Liver (tissue), 9 donors: ENCODE measurements around the gene TRIM22. TPM values are rescaled to one million over a fixed set of nuclear protein-coding genes. Genes with fewer than 3 reads are reported as not detected.
A peak's percentile ranks its signal among the peaks of the same experiment; 100 is the strongest.
"Not testable (repeated sequence)": the region's sequence is repeated elsewhere in the genome, so short reads cannot be mapped to it uniquely, and the experiment has no call there.

Experiments used
- DNase-seq: peaks from one replicate; pipeline ENCODE4 v3.0.0-alpha.2; 2017; ENCODE audit warnings: low spot score
- H3K27ac ChIP-seq, 2 donors: one replicate each; pipeline ENCODE4 v1.7.0; 2013; ENCODE audit warnings: inconsistent platforms in 2 of 2, low read length in 2 of 2, control low read depth in 1 of 2, low read depth in 1 of 2, mild to moderate bottlenecking in 1 of 2
- H3K27me3 ChIP-seq, 4 donors: one replicate each; pipeline versions ENCODE4 v1.6.1 to v1.7.0; 2013; ENCODE audit warnings: low read length in 3 of 4, inconsistent platforms in 1 of 4, mild to moderate bottlenecking in 1 of 4, moderate library complexity in 1 of 4; ENCODE audit not compliant: control insufficient read depth in 4 of 4, insufficient read depth in 4 of 4
- H3K36me3 ChIP-seq, 4 donors: one replicate each; pipeline versions ENCODE4 v1.6.1 to v1.7.0; 2013; ENCODE audit warnings: low read length in 3 of 4, mild to moderate bottlenecking in 3 of 4, low read depth in 1 of 4, moderate library complexity in 1 of 4; ENCODE audit not compliant: control insufficient read depth in 4 of 4, insufficient read depth in 3 of 4
- H3K4me1 ChIP-seq, 4 donors: one replicate each; pipeline versions ENCODE4 v1.6.1 to v1.7.0; 2013; ENCODE audit warnings: low read length in 3 of 4, mild to moderate bottlenecking in 3 of 4, moderate library complexity in 1 of 4; ENCODE audit not compliant: control insufficient read depth in 4 of 4, insufficient read depth in 4 of 4
- H3K4me3 ChIP-seq, 3 donors: one replicate each; pipeline versions ENCODE4 v1.6.1 to v1.7.0; 2013; ENCODE audit warnings: low read length in 3 of 3, control low read depth in 1 of 3, low read depth in 1 of 3, mild to moderate bottlenecking in 1 of 3
- H3K9ac ChIP-seq, 2 donors: one replicate each; pipeline ENCODE4 v1.7.0; 2013; ENCODE audit warnings: low read length in 2 of 2, mild to moderate bottlenecking in 2 of 2, moderate library complexity in 2 of 2, control low read depth in 1 of 2, low read depth in 1 of 2
- H3K9me3 ChIP-seq, 4 donors: one replicate each; pipeline versions ENCODE4 v1.6.1 to v1.7.0; 2013; ENCODE audit warnings: low read length in 3 of 4; ENCODE audit not compliant: control insufficient read depth in 4 of 4
- EGR1 ChIP-seq, 2 donors: IDR thresholded peaks; 2 replicates each; pipeline ENCODE4 v1.6.1; 2016 to 2018; ENCODE audit warnings: antibody characterized with exemption in 2 of 2, low read depth in 2 of 2
- FOXA2 ChIP-seq: IDR thresholded peaks from 2 replicates; pipeline ENCODE4 v1.6.1; 2016; ENCODE audit warnings: antibody characterized with exemption
- HNF4A ChIP-seq, 2 donors: conservative IDR thresholded peaks; 2 replicates each; pipeline ENCODE4 v1.6.1; 2016; ENCODE audit warnings: antibody characterized with exemption in 2 of 2, mild to moderate bottlenecking in 2 of 2
- HNF4G ChIP-seq: IDR thresholded peaks from 2 replicates; pipeline ENCODE4 v1.6.1; 2016; ENCODE audit warnings: antibody characterized with exemption
- RAD21 ChIP-seq, 2 donors: IDR thresholded peaks; 2 replicates each; pipeline ENCODE4 v1.6.1; 2016; ENCODE audit warnings: antibody characterized with exemption in 2 of 2, mild to moderate bottlenecking in 2 of 2
- RXRA ChIP-seq, 2 donors: IDR thresholded peaks; 2 replicates each; pipeline ENCODE4 v1.6.1; 2017 to 2018; ENCODE audit warnings: antibody characterized with exemption in 2 of 2, mild to moderate bottlenecking in 1 of 2
- SP1 ChIP-seq: IDR thresholded peaks from 2 replicates; pipeline ENCODE4 v1.6.1; 2018; ENCODE audit warnings: antibody characterized with exemption, mild to moderate bottlenecking
- YY1 ChIP-seq: IDR thresholded peaks from 2 replicates; pipeline ENCODE4 v1.6.1; 2016; ENCODE audit warnings: antibody characterized with exemption, mild to moderate bottlenecking
- WGBS: extraction: QIAGEN DNeasy Blood & Tissue Kit; methylation state at CpG from one replicate; pipeline ENCODE4 v1.1.7; 2013; 5-methylcytosine and 5-hydroxymethylcytosine counted together
- polyA plus RNA-seq, 2 donors: library from polyadenylated mRNA; stranded (reverse) in 1 of 2; unstranded in 1 of 2; fragments of 200-250 nt in 1 of 2; fragments of >200 nt in 1 of 2; fragmentation: Nextera tagmentation in 1 of 2; extraction: Ambion mirVana in 1 of 2; gene quantifications; one replicate each; pipeline versions ENCODE4 v1.2.1 to v1.2.3, GENCODE V29; 2013 to 2015
- total RNA-seq, 2 donors: library from RNA; depleted of rRNA; stranded (reverse); fragments of >200 nt; gene quantifications; one replicate each; pipeline ENCODE4 v1.2.3, GENCODE V29; 2014
- TF ChIP-seq, protein P1 (sequence below): IDR thresholded peaks from 2 replicates; pipeline ENCODE4 v1.6.1; 2016; ENCODE audit warnings: antibody characterized with exemption
- TF ChIP-seq, protein P2 (sequence below): IDR thresholded peaks from 2 replicates; pipeline ENCODE4 v1.6.1; 2016; ENCODE audit warnings: antibody characterized with exemption, mild to moderate bottlenecking
- TF ChIP-seq, protein P3 (sequence below): fragments of 150-350 bp; IDR thresholded peaks from 2 replicates; pipeline ENCODE4 v1.5.1; 2017; ENCODE audit warnings: improper control_type of control experiment, low read depth, low read length; ENCODE audit not compliant: missing input control
- TF ChIP-seq, protein P4 (sequence below): IDR thresholded peaks from 2 replicates; pipeline ENCODE4 v1.6.1; 2016; ENCODE audit warnings: antibody characterized with exemption
- donor health status: healthy.
- donor health status: healthy.
- donor health status: healthy.
- donor health status: healthy.
- donor health status: healthy.

TRIM22 gene
- total and polyA plus RNA-seq, 4 donors, result 3.6 to 21.6 (median 9.6) TPM

DNA sequence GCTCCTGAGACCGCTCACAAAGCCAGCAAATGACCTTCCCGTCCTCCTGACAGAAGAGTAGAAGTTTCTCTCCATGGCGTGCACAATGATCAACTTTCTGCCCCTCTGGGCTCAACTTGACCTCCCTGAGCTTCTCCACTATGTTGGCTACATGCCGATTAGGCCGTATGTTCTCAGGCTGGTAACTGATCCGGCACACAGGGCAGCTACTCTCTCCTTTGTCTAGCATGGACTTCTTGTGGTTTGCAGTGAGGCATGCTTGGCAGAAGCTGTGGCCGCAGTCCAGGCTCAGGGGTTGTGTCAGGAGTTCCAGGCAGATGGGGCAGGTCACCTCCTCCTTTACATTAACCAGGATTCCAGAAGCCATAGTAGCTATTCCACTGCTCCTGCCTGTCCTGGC, 9.8 kb upstream of the TRIM22 start:
- WGBS, result 97% methylated on average over 7 of the region's 7 CpGs
- TF ChIP-seq, protein P1, sequence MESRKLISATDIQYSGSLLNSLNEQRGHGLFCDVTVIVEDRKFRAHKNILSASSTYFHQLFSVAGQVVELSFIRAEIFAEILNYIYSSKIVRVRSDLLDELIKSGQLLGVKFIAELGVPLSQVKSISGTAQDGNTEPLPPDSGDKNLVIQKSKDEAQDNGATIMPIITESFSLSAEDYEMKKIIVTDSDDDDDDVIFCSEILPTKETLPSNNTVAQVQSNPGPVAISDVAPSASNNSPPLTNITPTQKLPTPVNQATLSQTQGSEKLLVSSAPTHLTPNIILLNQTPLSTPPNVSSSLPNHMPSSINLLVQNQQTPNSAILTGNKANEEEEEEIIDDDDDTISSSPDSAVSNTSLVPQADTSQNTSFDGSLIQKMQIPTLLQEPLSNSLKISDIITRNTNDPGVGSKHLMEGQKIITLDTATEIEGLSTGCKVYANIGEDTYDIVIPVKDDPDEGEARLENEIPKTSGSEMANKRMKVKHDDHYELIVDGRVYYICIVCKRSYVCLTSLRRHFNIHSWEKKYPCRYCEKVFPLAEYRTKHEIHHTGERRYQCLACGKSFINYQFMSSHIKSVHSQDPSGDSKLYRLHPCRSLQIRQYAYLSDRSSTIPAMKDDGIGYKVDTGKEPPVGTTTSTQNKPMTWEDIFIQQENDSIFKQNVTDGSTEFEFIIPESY, result no peak
- TF ChIP-seq, protein P2, sequence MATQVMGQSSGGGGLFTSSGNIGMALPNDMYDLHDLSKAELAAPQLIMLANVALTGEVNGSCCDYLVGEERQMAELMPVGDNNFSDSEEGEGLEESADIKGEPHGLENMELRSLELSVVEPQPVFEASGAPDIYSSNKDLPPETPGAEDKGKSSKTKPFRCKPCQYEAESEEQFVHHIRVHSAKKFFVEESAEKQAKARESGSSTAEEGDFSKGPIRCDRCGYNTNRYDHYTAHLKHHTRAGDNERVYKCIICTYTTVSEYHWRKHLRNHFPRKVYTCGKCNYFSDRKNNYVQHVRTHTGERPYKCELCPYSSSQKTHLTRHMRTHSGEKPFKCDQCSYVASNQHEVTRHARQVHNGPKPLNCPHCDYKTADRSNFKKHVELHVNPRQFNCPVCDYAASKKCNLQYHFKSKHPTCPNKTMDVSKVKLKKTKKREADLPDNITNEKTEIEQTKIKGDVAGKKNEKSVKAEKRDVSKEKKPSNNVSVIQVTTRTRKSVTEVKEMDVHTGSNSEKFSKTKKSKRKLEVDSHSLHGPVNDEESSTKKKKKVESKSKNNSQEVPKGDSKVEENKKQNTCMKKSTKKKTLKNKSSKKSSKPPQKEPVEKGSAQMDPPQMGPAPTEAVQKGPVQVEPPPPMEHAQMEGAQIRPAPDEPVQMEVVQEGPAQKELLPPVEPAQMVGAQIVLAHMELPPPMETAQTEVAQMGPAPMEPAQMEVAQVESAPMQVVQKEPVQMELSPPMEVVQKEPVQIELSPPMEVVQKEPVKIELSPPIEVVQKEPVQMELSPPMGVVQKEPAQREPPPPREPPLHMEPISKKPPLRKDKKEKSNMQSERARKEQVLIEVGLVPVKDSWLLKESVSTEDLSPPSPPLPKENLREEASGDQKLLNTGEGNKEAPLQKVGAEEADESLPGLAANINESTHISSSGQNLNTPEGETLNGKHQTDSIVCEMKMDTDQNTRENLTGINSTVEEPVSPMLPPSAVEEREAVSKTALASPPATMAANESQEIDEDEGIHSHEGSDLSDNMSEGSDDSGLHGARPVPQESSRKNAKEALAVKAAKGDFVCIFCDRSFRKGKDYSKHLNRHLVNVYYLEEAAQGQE, result no peak
- TF ChIP-seq SP1, result no peak
- TF ChIP-seq, protein P3, sequence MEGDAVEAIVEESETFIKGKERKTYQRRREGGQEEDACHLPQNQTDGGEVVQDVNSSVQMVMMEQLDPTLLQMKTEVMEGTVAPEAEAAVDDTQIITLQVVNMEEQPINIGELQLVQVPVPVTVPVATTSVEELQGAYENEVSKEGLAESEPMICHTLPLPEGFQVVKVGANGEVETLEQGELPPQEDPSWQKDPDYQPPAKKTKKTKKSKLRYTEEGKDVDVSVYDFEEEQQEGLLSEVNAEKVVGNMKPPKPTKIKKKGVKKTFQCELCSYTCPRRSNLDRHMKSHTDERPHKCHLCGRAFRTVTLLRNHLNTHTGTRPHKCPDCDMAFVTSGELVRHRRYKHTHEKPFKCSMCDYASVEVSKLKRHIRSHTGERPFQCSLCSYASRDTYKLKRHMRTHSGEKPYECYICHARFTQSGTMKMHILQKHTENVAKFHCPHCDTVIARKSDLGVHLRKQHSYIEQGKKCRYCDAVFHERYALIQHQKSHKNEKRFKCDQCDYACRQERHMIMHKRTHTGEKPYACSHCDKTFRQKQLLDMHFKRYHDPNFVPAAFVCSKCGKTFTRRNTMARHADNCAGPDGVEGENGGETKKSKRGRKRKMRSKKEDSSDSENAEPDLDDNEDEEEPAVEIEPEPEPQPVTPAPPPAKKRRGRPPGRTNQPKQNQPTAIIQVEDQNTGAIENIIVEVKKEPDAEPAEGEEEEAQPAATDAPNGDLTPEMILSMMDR, result no peak
- TF ChIP-seq FOXA2, result no peak
- no peak for TF ChIP-seq RXRA (IDR thresholded peaks at IDR 0.05)
- no peak for TF ChIP-seq HNF4G
- TF ChIP-seq YY1, result no peak
- TF ChIP-seq, protein P4, sequence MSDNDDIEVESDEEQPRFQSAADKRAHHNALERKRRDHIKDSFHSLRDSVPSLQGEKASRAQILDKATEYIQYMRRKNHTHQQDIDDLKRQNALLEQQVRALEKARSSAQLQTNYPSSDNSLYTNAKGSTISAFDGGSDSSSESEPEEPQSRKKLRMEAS, result no peak
- TF ChIP-seq RAD21 (IDR thresholded peaks at IDR 0.05), result no peak
- no peak for TF ChIP-seq EGR1 (IDR thresholded peaks at IDR 0.05; ENCODE audit: low read depth in 2 of 2)
- no peak for TF ChIP-seq HNF4A (conservative IDR thresholded peaks at IDR 0.05)
- DNase-seq, result no peak
- no peak overlapping the region for H3K4me3 ChIP-seq
- no peak overlapping the region for H3K9ac ChIP-seq
- H3K27me3 ChIP-seq, result no peaks in the 10 kb centered on the region
- H3K4me1 ChIP-seq, result peaks cover 0 to 17% (median 4%) of the 10 kb centered on the region in 4 donors
- no peaks in the 10 kb centered on the region for H3K9me3 ChIP-seq
- peaks cover 4 to 30% (median 20%) of the 10 kb centered on the region in 4 donors for H3K36me3 ChIP-seq
- H3K27ac ChIP-seq, result no peak overlapping the region

DNA sequence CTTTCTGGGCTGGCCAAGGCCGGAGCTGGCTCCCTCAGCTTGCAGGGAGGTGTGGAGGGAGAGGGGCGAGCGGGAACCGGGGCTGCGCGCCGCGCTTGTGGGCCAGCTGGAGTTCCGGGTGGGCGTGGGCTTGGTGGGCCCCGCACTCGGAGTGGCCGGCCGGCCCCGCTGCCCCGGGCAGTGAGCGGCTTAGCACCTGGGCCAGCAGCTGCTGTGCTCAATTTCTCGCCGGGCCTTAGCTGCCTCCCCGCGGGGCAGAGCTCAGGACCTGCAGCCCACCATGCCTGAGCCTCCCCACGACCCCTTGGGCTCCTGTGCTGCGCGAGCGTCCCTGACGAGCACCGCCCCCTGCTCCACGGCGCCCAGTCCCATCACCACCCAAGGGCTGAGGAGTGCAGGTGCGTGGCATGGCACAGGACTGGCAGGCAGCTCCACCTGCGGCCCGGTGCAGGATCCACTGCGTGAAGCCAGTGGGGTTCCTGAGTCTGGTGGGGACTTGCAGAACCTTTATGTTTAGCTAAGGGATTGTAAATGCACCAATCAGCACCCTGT, 6.6 kb upstream of the TRIM22 start:
- not testable (repeated sequence) for H3K9me3 ChIP-seq, H3K4me3 ChIP-seq, H3K27me3 ChIP-seq, DNase-seq, H3K9ac ChIP-seq, H3K27ac ChIP-seq
- 88% methylated on average over 33 of the region's 33 CpGs for WGBS
- H3K36me3 ChIP-seq, result peaks cover 2 to 21% (median 13%) of the 10 kb centered on the region in 4 donors
- H3K4me1 ChIP-seq, result peaks cover 0 to 21% (median 4%) of the 10 kb centered on the region in 4 donors

DNA sequence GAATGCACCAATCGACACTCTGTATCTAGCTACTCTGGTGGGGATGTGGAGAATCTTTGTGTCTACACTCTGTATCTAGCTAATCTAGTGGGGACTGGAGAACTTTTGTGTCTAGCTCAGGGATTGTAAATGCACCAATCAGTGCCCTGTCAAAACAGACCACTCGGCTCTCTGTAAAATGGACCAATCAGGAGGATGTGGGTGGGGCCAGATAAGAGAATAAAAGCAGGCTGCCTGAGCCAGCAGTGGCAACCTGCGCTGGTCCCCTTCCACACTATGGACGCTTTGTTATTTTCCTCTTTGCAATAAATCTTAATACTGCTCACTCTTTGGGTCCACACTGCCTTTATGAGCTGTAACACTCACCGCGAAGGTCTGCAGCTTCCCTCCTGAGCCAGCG, 6.0 kb upstream of the TRIM22 start:
- not testable (repeated sequence) for H3K27ac ChIP-seq, H3K9me3 ChIP-seq, DNase-seq, H3K9ac ChIP-seq, H3K27me3 ChIP-seq
- Histone ChIP-seq H3K4me3 (peak overlapping the region in 1 of 3 donors; percentile 67), H3K4me1 (peaks cover 0 to 21% (median 4%) of the 10 kb centered on the region in 4 donors), H3K36me3 (peaks cover 2 to 14% (median 6%) of the 10 kb centered on the region in 4 donors)
- WGBS, result 75% methylated on average over 7 of the region's 7 CpGs
